Endothelial cell of umbilical vein (primary cell): ENCODE results near the gene HDAC4. TPM values are rescaled to one million over a fixed set of nuclear protein-coding genes. Genes with fewer than 3 reads are reported as not detected.

ENCODE experiments used
- BruUV-seq: library from RNA; stranded (reverse); fragments of 400-500 nt; replicated peaks from 2 replicates; lab custom pipeline; 2021; lab: Mats Ljungman, UMichigan
- CTCF ChIA-PET: fragments of 300-600, 350-600 bp; sonication (Branson Sonifier 250); formaldehyde crosslinking; loops from one replicate; lab custom pipeline; 2021; ENCODE audit warnings: antibody characterized with exemption, inconsistent platforms; lab: Charles Lee
- POLR2A ChIA-PET: fragments of 300-600, 350-600 bp; sonication (Branson Sonifier 250); formaldehyde crosslinking; loops from one replicate; lab custom pipeline; 2021; ENCODE audit warnings: antibody characterized with exemption, inconsistent platforms; lab: Charles Lee
- DNase-seq: peaks from one replicate; pipeline ENCODE4 v3.0.0-alpha.2; 2011; ENCODE audit warnings: low read depth, low spot score
- FAIRE-seq: peaks from 2 replicates; lab custom pipeline; 2011; peaks lifted over from hg19 to GRCh38; lab: Jason Lieb, UNC
- H2AFZ ChIP-seq: 2 replicates; pipeline ENCODE4 v1.6.0; 2012; ENCODE audit warnings: low read depth, low read length, control low read depth, inconsistent platforms
- H3K27ac ChIP-seq: 2 replicates; pipeline ENCODE4 v1.5.1; 2011; ENCODE audit warnings: low read depth, mild to moderate bottlenecking, control low read depth, low read length, moderate library complexity; ENCODE audit not compliant: insufficient read depth
- H3K27me3 ChIP-seq, 2 experiments: 2 replicates each; pipeline versions ENCODE4 v1.6.0 to v1.6.1; 2011; ENCODE audit warnings: low read length in 2 of 2, mixed read lengths in 1 of 2; ENCODE audit not compliant: control insufficient read depth in 2 of 2, insufficient read depth in 2 of 2
- H3K36me3 ChIP-seq, 2 experiments: 2 replicates in 1 of 2; 3 replicates in 1 of 2; pipeline ENCODE4 v1.5.1; 2011; ENCODE audit warnings: low read length in 2 of 2, mild to moderate bottlenecking in 1 of 2, moderate library complexity in 1 of 2; ENCODE audit not compliant: control insufficient read depth in 2 of 2, insufficient read depth in 2 of 2; ENCODE audit errors: extremely low read depth in 1 of 2
- H3K4me1 ChIP-seq: 3 replicates; pipeline ENCODE4 v1.5.1; 2011; ENCODE audit warnings: mild to moderate bottlenecking, low read length; ENCODE audit not compliant: control insufficient read depth, insufficient read depth; ENCODE audit errors: extremely low read depth
- H3K4me2 ChIP-seq: 2 replicates; pipeline ENCODE4 v1.6.1; 2011; ENCODE audit warnings: low read length, control low read depth, mixed read lengths; ENCODE audit not compliant: insufficient read depth
- H3K4me3 ChIP-seq, 3 experiments: fragments of 200-600 bp in 1 of 3; sonication (generic), shearing (Covaris generic) in 1 of 3; replicated peaks in 1 of 3; 2 replicates each; pipeline ENCODE4 v1.5.1; 2011 to 2016; ENCODE audit warnings: control low read depth in 3 of 3, low read length in 3 of 3, mild to moderate bottlenecking in 2 of 3, inconsistent platforms in 1 of 3, low read depth in 1 of 3, moderate library complexity in 1 of 3; ENCODE audit not compliant: insufficient read depth in 1 of 3
- H3K79me2 ChIP-seq: 2 replicates; pipeline ENCODE4 v1.6.0; 2012; ENCODE audit warnings: low read length, inconsistent platforms; ENCODE audit not compliant: control insufficient read depth, insufficient read depth
- H3K9ac ChIP-seq: replicated peaks from 2 replicates; pipeline ENCODE3; 2011; ENCODE audit warnings: low read length, control low read depth; ENCODE audit not compliant: insufficient read depth; ENCODE audit errors: extremely low read depth
- H3K9me1 ChIP-seq: replicated peaks from 3 replicates; pipeline ENCODE4 v1.6.0; 2011; ENCODE audit warnings: mild to moderate bottlenecking, low read length; ENCODE audit not compliant: control insufficient read depth, insufficient read depth; ENCODE audit errors: extremely low read depth
- H3K9me3 ChIP-seq: replicated peaks from 2 replicates; pipeline ENCODE4 v1.5.1; 2012; ENCODE audit warnings: low read length, inconsistent platforms; ENCODE audit not compliant: control insufficient read depth, insufficient read depth
- H4K20me1 ChIP-seq: replicated peaks from 2 replicates; pipeline ENCODE3; 2011; ENCODE audit warnings: mild to moderate bottlenecking, low read length; ENCODE audit not compliant: control insufficient read depth, insufficient read depth; ENCODE audit errors: extremely low read depth
- CTCF ChIP-seq, 2 donors: IDR thresholded peaks; 1 replicate in 1 of 2; 2 replicates in 1 of 2; pipeline ENCODE4 v1.5.1; 2011; ENCODE audit warnings: low read length in 2 of 2, mild to moderate bottlenecking in 2 of 2, moderate library complexity in 2 of 2, control low read depth in 1 of 2, inconsistent platforms in 1 of 2, low read depth in 1 of 2; ENCODE audit not compliant: insufficient read depth in 1 of 2; ENCODE audit errors: extremely low read depth in 1 of 2
- EZH2 ChIP-seq: IDR thresholded peaks from 2 replicates; pipeline ENCODE4 v1.6.1; 2012; ENCODE audit warnings: borderline replicate concordance, low read depth, mild to moderate bottlenecking, moderate library complexity, low read length, inconsistent platforms; ENCODE audit not compliant: severe bottlenecking
- FOS ChIP-seq: IDR thresholded peaks from 2 replicates; pipeline ENCODE4 v1.6.1; 2011; ENCODE audit warnings: mild to moderate bottlenecking, low read length, moderate library complexity, borderline replicate concordance; ENCODE audit not compliant: insufficient read depth
- GATA2 ChIP-seq: IDR thresholded peaks from 2 replicates; pipeline ENCODE4 v1.7.0; 2011; ENCODE audit warnings: low read depth, mild to moderate bottlenecking, moderate library complexity, mixed read lengths, low read length; ENCODE audit not compliant: insufficient read length, insufficient read depth
- JUN ChIP-seq: IDR thresholded peaks from 2 replicates; pipeline ENCODE4 v1.6.1; 2011; ENCODE audit warnings: borderline replicate concordance, low read depth; ENCODE audit not compliant: insufficient read length, insufficient read depth
- MAX ChIP-seq: IDR thresholded peaks from 2 replicates; pipeline ENCODE4 v1.6.1; 2011; ENCODE audit not compliant: insufficient read depth, insufficient read length
- POLR2AphosphoS5 ChIP-seq: IDR thresholded peaks from 2 replicates; pipeline ENCODE4 v1.6.1; 2012; ENCODE audit warnings: low read depth, mild to moderate bottlenecking, control low read depth, low read length, moderate library complexity; ENCODE audit not compliant: insufficient read depth
- dilution Hi-C: fragments of 300-500 bp; cut with MboI; formaldehyde crosslinking; loops from one replicate; pipeline ENCODE4 v1.15.0; 2019; ENCODE audit warnings: low sequenced_read_pairs; ENCODE audit not compliant: extremely low pct_ligation_motif_present
- intact Hi-C: fragments of 100-400 bp; cut with micrococcal nuclease; formaldehyde crosslinking; loops from one replicate; pipeline ENCODE4 v1.10.0; 2022
- polyA plus RNA-seq, 4 experiments: library from polyadenylated mRNA; depleted of rRNA in 3 of 4; stranded (reverse) in 3 of 4; unstranded in 1 of 4; fragments of >200 nt; gene quantifications; 2 replicates each; pipeline versions ENCODE4 v1.2.1 to v1.2.3, GENCODE V29; 2011 to 2012; ENCODE audit warnings: missing spikeins in 1 of 4
- total RNA-seq: library from RNA; stranded (reverse); gene quantifications from 2 replicates; pipeline ENCODE4 v1.2.3, GENCODE V29; 2021

The HDAC4 gene
- total and polyA plus RNA-seq, 2 donors (not counting 3 experiments of a cell fraction or from before 2014, with no cell fraction given), result 13.4 to 33.0 TPM

- no peaks in the 10 kb centered on the region for H3K36me3 ChIP-seq
- H3K4me1 ChIP-seq, result no peaks in the 10 kb centered on the region
- no peak overlapping the region for H3K9ac ChIP-seq
- H3K79me2 ChIP-seq, result no peaks in the 10 kb centered on the region
- no peak overlapping the region for H2AFZ ChIP-seq
- BruUV-seq, result no TSS peak
- H3K9me3 ChIP-seq, result no peaks in the 10 kb centered on the region
- TF ChIP-seq JUN (no peak), FOS (no peak), GATA2 (no peak), MAX (no peak), CTCF (IDR thresholded peaks at IDR 0.05; ENCODE audit: extremely low read depth in 1 of 2, insufficient read depth in 1 of 2, low read depth in 1 of 2, low read length in 2 of 2) (no peak), EZH2 (no peak), POLR2AphosphoS5 (no peak)
- H3K4me3 ChIP-seq, result no peak overlapping the region
- POLR2A ChIA-PET, result no interaction called here
- no peaks in the 10 kb centered on the region for H3K27me3 ChIP-seq
- no peak overlapping the region for H3K4me2 ChIP-seq
- no peak for DNase-seq
- no peaks in the 10 kb centered on the region for H3K9me1 ChIP-seq
- H4K20me1 ChIP-seq, result no peaks in the 10 kb centered on the region
- CTCF ChIA-PET, result interaction anchor here (1.6 kb wide), 1 partner anchor 12 kb away, joined by 5 read pairs; no protein-coding TSS in a partner anchor
- FAIRE-seq, result no peak
- dilution Hi-C loops (no loop called here), intact Hi-C loops (no loop called here)
- no peak overlapping the region for H3K27ac ChIP-seq
Observed at GRCh38 chr2:239093952-239094351, 306.9 kb downstream of the HDAC4 start.
